CD4-positive, alpha-beta T cell (primary cell): ENCODE measurements around the gene RDH5. TPM values are rescaled to one million over a fixed set of nuclear protein-coding genes. Genes with fewer than 3 reads are reported as not detected.

Experiments used
- ATAC-seq: fragments of 200-7000 bp; cut with Tn5 transposase; one replicate; pipeline ENCODE4 v1.10.0; 2022; ENCODE audit warnings: mild to moderate bottlenecking; ENCODE audit not compliant: poor library complexity
- CTCF ChIA-PET: fragments of 350-600 bp; sonication (Branson Sonifier 250); formaldehyde crosslinking; loops from one replicate; lab custom pipeline; 2021; ENCODE audit warnings: antibody characterized with exemption, inconsistent platforms; lab: Charles Lee
- POLR2A ChIA-PET: fragments of 350-600 bp; sonication (Branson Sonifier 250); formaldehyde crosslinking; loops from one replicate; lab custom pipeline; 2021; ENCODE audit warnings: antibody characterized with exemption, inconsistent platforms; lab: Charles Lee
- DNase-seq, 14 experiments: peaks; one replicate each; pipeline ENCODE4 v3.0.0-alpha.2; 2013 to 2020; ENCODE audit warnings: mixed read lengths in 2 of 14
- H3K27ac ChIP-seq, 2 donors: one replicate each; pipeline versions ENCODE4 v1.5.1 to v1.7.0; 2013; ENCODE audit warnings: low read length in 2 of 2, low read depth in 1 of 2, mild to moderate bottlenecking in 1 of 2
- H3K27me3 ChIP-seq, 2 experiments: 1 replicate in 1 of 2; 2 replicates in 1 of 2; pipeline versions ENCODE4 v1.6.1 to v1.7.0; 2013; ENCODE audit warnings: low read length in 2 of 2, control low read depth in 1 of 2, mild to moderate bottlenecking in 1 of 2, moderate library complexity in 1 of 2; ENCODE audit not compliant: insufficient read depth in 2 of 2, control insufficient read depth in 1 of 2
- H3K36me3 ChIP-seq: one replicate; pipeline ENCODE4 v1.6.1; 2013; ENCODE audit warnings: low read length, control low read depth; ENCODE audit not compliant: insufficient read depth
- H3K4me1 ChIP-seq: one replicate; pipeline ENCODE4 v1.6.1; 2013; ENCODE audit warnings: low read length, control low read depth; ENCODE audit not compliant: insufficient read depth
- H3K4me3 ChIP-seq: one replicate; pipeline ENCODE4 v1.5.1; 2013; ENCODE audit warnings: mild to moderate bottlenecking, low read length, moderate library complexity
- H3K9me3 ChIP-seq, 2 experiments: 1 replicate in 1 of 2; 2 replicates in 1 of 2; pipeline versions ENCODE4 v1.6.1 to v1.7.0; 2013; ENCODE audit warnings: low read length in 2 of 2, mild to moderate bottlenecking in 2 of 2, control low read depth in 1 of 2, moderate library complexity in 1 of 2; ENCODE audit not compliant: control insufficient read depth in 1 of 2, insufficient read depth in 1 of 2
- H3K27ac Mint-ChIP-seq: one replicate; pipeline ENCODE4 v1.8.0; 2020; ENCODE audit warnings: mixed read lengths
- H3K27me3 Mint-ChIP-seq: one replicate; pipeline ENCODE4 v1.8.0; 2021; ENCODE audit warnings: mixed read lengths
- H3K36me3 Mint-ChIP-seq: one replicate; pipeline ENCODE4 v1.8.0; 2021; ENCODE audit warnings: low read depth, mixed read lengths
- H3K4me1 Mint-ChIP-seq: one replicate; pipeline ENCODE4 v1.8.0; 2021; ENCODE audit warnings: low read depth, mixed read lengths
- H3K4me3 Mint-ChIP-seq: one replicate; pipeline ENCODE4 v1.8.0; 2020; ENCODE audit warnings: mild to moderate bottlenecking, mixed read lengths
- H3K9me3 Mint-ChIP-seq: one replicate; pipeline ENCODE4 v1.8.0; 2020; ENCODE audit warnings: mixed read lengths
- CTCF ChIP-seq: fragments of 200-600 bp; IDR thresholded peaks from one replicate; pipeline ENCODE4 v1.8.0; 2022; ENCODE audit warnings: antibody characterized with exemption, mild to moderate bottlenecking
- intact Hi-C, 2 experiments: fragments of 100-400 bp; cut with DNase I in 1 of 2; cut with micrococcal nuclease in 1 of 2; formaldehyde crosslinking; loops; one replicate each; pipeline versions ENCODE4 v1.15.1 to v1.9.0; 2023 to 2025; cut with DNase I, micrococcal nuclease
- total RNA-seq, 174 experiments: library from RNA in 2 of 174; stranded (reverse) in 2 of 174; gene quantifications; one replicate each; pipeline ENCODE4 v1.2.3 and lab custom pipeline; 2021 to 2026

The RDH5 gene
- total RNA-seq, 2 experiments from 2014 or later, result 8.8 TPM

GRCh38 chr12:55722948-55723347, 2.8 kb downstream of the RDH5 start:
- intact Hi-C loops, result no loop called here
- no peak overlapping the region for H3K4me3 ChIP-seq
- Mint-ChIP-seq H3K4me3 (no peak overlapping the region), H3K4me1 (peaks cover 36% of the 10 kb centered on the region), H3K27me3 (no peaks in the 10 kb centered on the region), H3K9me3 (no peaks in the 10 kb centered on the region), H3K27ac (no peak overlapping the region), H3K36me3 (peaks cover 18% of the 10 kb centered on the region)
- H3K27ac ChIP-seq, result no peak overlapping the region
- no peaks in the 10 kb centered on the region for H3K9me3 ChIP-seq
- DNase-seq (no peak), ATAC-seq (no peak)
- H3K27me3 ChIP-seq, result no peaks in the 10 kb centered on the region
- H3K4me1 ChIP-seq, result peaks cover 44% of the 10 kb centered on the region
- TF ChIP-seq CTCF, result no peak
- POLR2A ChIA-PET, result interaction anchor here (2.3 kb wide), 1 partner anchor 16 kb away, joined by 19 read pairs; no protein-coding TSS in a partner anchor
- CTCF ChIA-PET, result interaction anchor here (1.8 to 2.0 kb wide), 2 partner anchors 14 to 16 kb away, joined by 5 to 7 read pairs; no protein-coding TSS in a partner anchor
- peaks cover 22% of the 10 kb centered on the region for H3K36me3 ChIP-seq

DNA sequence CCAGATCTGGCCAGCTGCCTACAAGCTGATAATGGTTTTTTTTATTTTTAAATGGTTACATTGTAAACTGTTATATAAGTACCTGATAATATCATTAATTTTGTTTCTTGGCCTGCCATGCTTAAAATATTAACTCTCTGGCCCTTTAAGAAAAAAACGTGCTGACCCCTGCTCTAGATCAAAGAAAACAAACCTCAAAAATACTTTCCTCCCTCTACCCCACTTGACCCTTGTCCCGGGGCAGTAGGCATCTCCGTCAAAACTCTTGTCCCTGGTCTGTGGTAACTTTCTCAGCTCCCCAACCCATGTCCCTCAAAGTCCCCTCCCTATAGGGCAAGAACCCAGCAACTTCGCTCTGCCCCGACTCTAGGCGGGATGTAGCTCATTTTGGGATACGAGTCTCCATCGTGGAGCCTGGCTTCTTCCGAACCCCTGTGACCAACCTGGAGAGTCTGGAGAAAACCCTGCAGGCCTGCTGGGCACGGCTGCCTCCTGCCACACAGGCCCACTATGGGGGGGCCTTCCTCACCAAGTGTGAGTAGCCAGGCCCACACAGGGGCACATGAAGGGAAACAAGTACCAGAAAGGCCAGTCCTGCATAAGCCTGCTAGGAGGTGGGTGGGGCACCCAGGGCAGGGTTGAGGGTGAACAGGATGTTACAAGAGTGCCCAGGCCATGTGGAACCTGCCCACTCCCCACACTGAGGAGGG, 3.5 kb downstream of the RDH5 start:
- Histone ChIP-seq H3K27me3 (no peaks in the 10 kb centered on the region), H3K36me3 (peaks cover 21% of the 10 kb centered on the region), H3K27ac (no peak overlapping the region), H3K4me3 (no peak overlapping the region), H3K9me3 (no peaks in the 10 kb centered on the region), H3K4me1 (peaks cover 43% of the 10 kb centered on the region)
- ATAC-seq (no peak), DNase-seq (no peak)
- ChIA-PET POLR2A (interaction anchor here (2.3 kb wide), 1 partner anchor 15 kb away, joined by 19 read pairs; no protein-coding TSS in a partner anchor), CTCF (interaction anchor here (1.8 to 2.0 kb wide), 2 partner anchors 14 to 15 kb away, joined by 5 to 7 read pairs; no protein-coding TSS in a partner anchor)
- TF ChIP-seq CTCF, result no peak
- H3K9me3 Mint-ChIP-seq, result no peaks in the 10 kb centered on the region
- intact Hi-C loops, result loop anchor here in 1 of 2 experiments (1.0 kb wide), 1 partner anchor 15 kb away; no protein-coding TSS in a partner anchor
- H3K27ac Mint-ChIP-seq, result no peak overlapping the region
- H3K27me3 Mint-ChIP-seq, result no peaks in the 10 kb centered on the region
- peaks cover 18% of the 10 kb centered on the region for H3K36me3 Mint-ChIP-seq
- no peak overlapping the region for H3K4me3 Mint-ChIP-seq
- H3K4me1 Mint-ChIP-seq, result peaks cover 30% of the 10 kb centered on the region

DNA sequence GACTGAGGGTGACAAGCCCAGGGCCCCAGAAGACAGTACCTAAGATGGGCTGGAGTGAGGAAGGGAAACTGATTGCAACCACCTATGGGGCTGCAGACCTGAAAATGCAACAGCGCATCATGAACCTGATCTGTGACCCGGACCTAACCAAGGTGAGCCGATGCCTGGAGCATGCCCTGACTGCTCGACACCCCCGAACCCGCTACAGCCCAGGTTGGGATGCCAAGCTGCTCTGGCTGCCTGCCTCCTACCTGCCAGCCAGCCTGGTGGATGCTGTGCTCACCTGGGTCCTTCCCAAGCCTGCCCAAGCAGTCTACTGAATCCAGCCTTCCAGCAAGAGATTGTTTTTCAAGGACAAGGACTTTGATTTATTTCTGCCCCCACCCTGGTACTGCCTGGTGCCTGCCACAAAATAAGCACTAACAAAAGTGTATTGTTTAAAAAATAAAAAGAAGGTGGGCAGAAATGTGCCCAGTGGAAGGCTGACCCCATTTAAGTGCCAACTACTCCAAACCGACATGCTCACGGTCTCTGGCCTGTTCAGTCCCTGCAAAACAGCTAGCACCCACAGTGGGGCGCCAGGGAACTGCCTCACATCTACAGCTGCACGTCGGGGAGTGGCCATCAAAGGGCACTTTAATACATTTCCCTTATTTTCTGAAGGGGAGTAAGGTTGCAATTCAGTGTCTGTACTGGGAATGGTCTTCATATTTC, 4.2 kb downstream of the RDH5 start:
- CTCF ChIA-PET, result interaction anchor here (0.5 to 2.1 kb wide), 10 partner anchors 9 to 376 kb away, joined by 3 to 46 read pairs (median 4); partner anchors contain the start of gene BLOC1S1
- H3K27ac Mint-ChIP-seq, result peak overlapping the region; percentile 34
- POLR2A ChIA-PET, result interaction anchor here (0.5 to 2.3 kb wide), 6 partner anchors 9 to 72 kb away, joined by 3 to 19 read pairs (median 4); partner anchors contain the start of gene BLOC1S1

More for the DNA sequence above, 4.2 kb downstream of the RDH5 start:
- H3K27me3 Mint-ChIP-seq, result no peaks in the 10 kb centered on the region
- H3K9me3 ChIP-seq, result no peaks in the 10 kb centered on the region
- H3K9me3 Mint-ChIP-seq, result no peaks in the 10 kb centered on the region
- H3K4me3 ChIP-seq, result no peak overlapping the region
- DNase-seq, result peak; percentile 55 to 82 (median 63)
- H3K36me3 ChIP-seq, result peaks cover 16% of the 10 kb centered on the region
- peak overlapping the region; percentile 80 for H3K4me3 Mint-ChIP-seq
- peak overlapping the region in 1 of 2 donors; percentile 1 for H3K27ac ChIP-seq
- H3K36me3 Mint-ChIP-seq, result peaks cover 18% of the 10 kb centered on the region
- H3K27me3 ChIP-seq, result no peaks in the 10 kb centered on the region
- peaks cover 33% of the 10 kb centered on the region for H3K4me1 Mint-ChIP-seq
- ATAC-seq, result peak; percentile 73
- intact Hi-C loops, result loop anchor here in 1 of 2 experiments (1.0 kb wide), 1 partner anchor 14 kb away; no protein-coding TSS in a partner anchor
- peak; percentile 66 for TF ChIP-seq CTCF
- H3K4me1 ChIP-seq, result peaks cover 46% of the 10 kb centered on the region
